Measurements from ENCODE around the gene ARHGEF17.
A peak's percentile ranks its signal among the peaks of the same experiment; 100 is the strongest.

GRCh38 chr11:73288873-73289707 is 19.0 kb upstream of the ARHGEF17 start:
- peak; percentile 81 to 98 for TF ChIP-seq CTCF (conservative IDR thresholded peaks at IDR 0.05 in 1 of 2, IDR thresholded peaks at IDR 0.05 in 1 of 2; ENCODE audit: extremely low read depth in 1 of 2, insufficient read depth in 1 of 2, low read depth in 1 of 2, low read length in 2 of 2)
- TF ChIP-seq EZH2 (IDR thresholded peaks at IDR 0.05; ENCODE audit: borderline replicate concordance, low read length): no peak

All from mammary epithelial cell (primary cell).